GM12878 (cell line): ENCODE data around the gene ELMO3. TPM values are rescaled to one million over a fixed set of nuclear protein-coding genes. Genes with fewer than 3 reads are reported as not detected.
A peak's percentile ranks its signal among the peaks of the same experiment; 100 is the strongest.

Experiments used
- ATAC-seq: fragments of 200-7000 bp; cut with Tn5 transposase; 3 replicates; pipeline ENCODE4 v1.9.1; 2020; ENCODE audit warnings: mild to moderate bottlenecking, moderate library complexity
- BruUV-seq: library from RNA; stranded (reverse); fragments of 400-500 nt; replicated peaks from 2 replicates; lab custom pipeline; 2021; lab: Mats Ljungman, UMichigan
- CTCF ChIA-PET: fragments of 300-600 bp; sonication (Branson Sonifier 250); formaldehyde crosslinking; extraction: SDS; loops from one replicate; lab custom pipeline; 2021; ENCODE audit warnings: inconsistent platforms; lab: Yijun Ruan, JAX
- POLR2A ChIA-PET: fragments of 350-600 bp; formaldehyde crosslinking; extraction: SDS; loops from one replicate; lab custom pipeline; 2021; ENCODE audit warnings: inconsistent platforms; lab: Charles Lee
- RAD21 ChIA-PET: fragments of 300-600 bp; sonication (Branson Sonifier 250); formaldehyde crosslinking; loops from one replicate; lab custom pipeline; 2023; ENCODE audit warnings: antibody characterized with exemption; ENCODE audit not compliant: unreplicated experiment; lab: Charles Lee
- SMC1A ChIA-PET: fragments of 300-600 bp; sonication (Branson Sonifier 250); formaldehyde crosslinking; loops from one replicate; lab custom pipeline; 2023; ENCODE audit not compliant: unreplicated experiment, uncharacterized antibody; lab: Charles Lee
- DNase-seq: peaks from one replicate; pipeline ENCODE4 v3.0.0-alpha.2; 2011; ENCODE audit warnings: low read depth, low spot score
- FAIRE-seq: peaks from 3 replicates; lab custom pipeline; 2011; peaks lifted over from hg19 to GRCh38; lab: Jason Lieb, UNC
- H2AFZ ChIP-seq: 2 replicates; pipeline ENCODE4 v1.6.0; 2011; ENCODE audit warnings: low read depth, low read length, control low read depth; ENCODE audit not compliant: control insufficient read depth
- H3K27ac ChIP-seq: 2 replicates; pipeline ENCODE4 v1.5.1; 2011; ENCODE audit warnings: control low read depth; ENCODE audit not compliant: control insufficient read depth, insufficient read depth
- H3K27me3 ChIP-seq, 2 experiments: replicated peaks in 1 of 2; 2 replicates each; pipeline versions ENCODE4 v1.6.0 to v1.6.1; 2011; ENCODE audit warnings: low read length in 1 of 2; ENCODE audit not compliant: control insufficient read depth in 2 of 2, insufficient read depth in 2 of 2
- H3K36me3 ChIP-seq, 2 experiments: 2 replicates each; pipeline ENCODE4 v1.5.1; 2011; ENCODE audit warnings: low read length in 1 of 2; ENCODE audit not compliant: control insufficient read depth in 2 of 2, insufficient read depth in 2 of 2
- H3K4me1 ChIP-seq: 2 replicates; pipeline ENCODE4 v1.6.1; 2011; ENCODE audit warnings: mild to moderate bottlenecking, low read length, moderate library complexity, mixed read lengths; ENCODE audit not compliant: control insufficient read depth, insufficient read depth
- H3K4me2 ChIP-seq: 2 replicates; pipeline ENCODE4 v1.6.0; 2011; ENCODE audit warnings: control low read depth; ENCODE audit not compliant: control insufficient read depth, insufficient read depth
- H3K4me3 ChIP-seq: fragments of 200-600 bp; sonication (generic); 2 replicates; pipeline ENCODE4 v1.5.1; 2016
- H3K79me2 ChIP-seq: 2 replicates; pipeline ENCODE4 v1.6.0; 2011; ENCODE audit warnings: low read length; ENCODE audit not compliant: control insufficient read depth, insufficient read depth
- H3K9ac ChIP-seq: 2 replicates; pipeline ENCODE4 v1.8.0; 2011; ENCODE audit warnings: low read length, control low read depth, mixed read lengths; ENCODE audit not compliant: control insufficient read depth, insufficient read depth
- H3K9me3 ChIP-seq: replicated peaks from 3 replicates; pipeline ENCODE4 v1.5.1; 2011; ENCODE audit warnings: mild to moderate bottlenecking, low read length; ENCODE audit not compliant: control insufficient read depth, insufficient read depth
- H4K20me1 ChIP-seq: 2 replicates; pipeline ENCODE4 v1.6.0; 2011; ENCODE audit not compliant: control insufficient read depth, insufficient read depth
- CEBPB ChIP-seq, 2 experiments: fragments of 150-350 bp in 1 of 2; IDR thresholded peaks; 2 replicates each; pipeline ENCODE4 v1.6.1; 2012 to 2014; ENCODE audit warnings: low read depth in 2 of 2, low read length in 2 of 2, borderline replicate concordance in 1 of 2, inconsistent platforms in 1 of 2
- CTCF ChIP-seq, 3 experiments: IDR thresholded peaks in 2 of 3; conservative IDR thresholded peaks in 1 of 3; 2 replicates each; pipeline ENCODE4 v1.5.1; 2011; ENCODE audit warnings: low read depth in 3 of 3, low read length in 3 of 3, mild to moderate bottlenecking in 3 of 3, control low read depth in 2 of 3, moderate library complexity in 2 of 3, inconsistent platforms in 1 of 3, mixed read lengths in 1 of 3; ENCODE audit not compliant: control insufficient read depth in 2 of 3, insufficient read depth in 1 of 3; ENCODE audit errors: extremely low read depth in 1 of 3
- E2F4 ChIP-seq: IDR thresholded peaks from 2 replicates; pipeline ENCODE4 v1.6.1; 2012; ENCODE audit warnings: low read depth, low read length, improper control_type of control experiment
- EZH2 ChIP-seq: IDR thresholded peaks from 2 replicates; pipeline ENCODE4 v1.6.1; 2012; ENCODE audit warnings: low read depth, mild to moderate bottlenecking, control low read depth, inconsistent platforms, low read length, borderline replicate concordance; ENCODE audit not compliant: control insufficient read depth
- KAT2A ChIP-seq: conservative IDR thresholded peaks from 2 replicates; pipeline ENCODE4 v1.6.1; 2011; ENCODE audit warnings: low read depth, low read length; ENCODE audit not compliant: control insufficient read depth
- WGBS: methylation state at CpG from one replicate; pipeline ENCODE4 v1.1.6; 2016; ENCODE audit warnings: low lambda C conversion rate; ENCODE audit not compliant: insufficient replicate concordance, insufficient coverage; ENCODE audit errors: missing lambda C conversion rate; 5-methylcytosine and 5-hydroxymethylcytosine counted together
- in situ Hi-C: fragments of 300-500 bp; cut with MboI; formaldehyde crosslinking; loops from 9 replicates; pipeline ENCODE4 v1.14.3; 2018; ENCODE audit warnings: mixed read lengths
- intact Hi-C: fragments of 100-400 bp; cut with micrococcal nuclease; formaldehyde crosslinking; loops from one replicate; pipeline ENCODE4 v1.14.2; 2022; ENCODE audit not compliant: unreplicated experiment
- polyA plus RNA-seq, 11 experiments: library from polyadenylated mRNA; depleted of rRNA in 4 of 11; unstranded in 6 of 11; stranded (reverse) in 5 of 11; fragments of >200 nt; fragmentation: Nextera tagmentation in 4 of 11; fragmentation: Illumina TruSeq in 1 of 11; extraction: Ambion mirVana in 4 of 11; extraction: Trizol in 1 of 11; gene quantifications; 1 replicate in 1 of 11; 2 replicates in 10 of 11; pipeline versions ENCODE4 v1.2.1 to v1.2.3, GENCODE V29; 2011 to 2016; ENCODE audit warnings: inconsistent platforms in 2 of 11, missing spikeins in 2 of 11, low read depth in 1 of 11
- total RNA-seq, 4 experiments: library from RNA; depleted of rRNA in 3 of 4; stranded (reverse); fragments of >200 nt in 3 of 4; fragmentation: Illumina TruSeq in 1 of 4; extraction: Trizol in 1 of 4; gene quantifications; 2 replicates each; pipeline versions ENCODE4 v1.2.1 to v1.2.3, GENCODE V29; 2013 to 2021

The ELMO3 gene
- total and polyA plus RNA-seq, 10 of the 15 experiments (the other 5 are each of a cell fraction or from before 2014, with no cell fraction given) = 0.05 to 4.7 (median 0.96) TPM; not detected in 1

DNA sequence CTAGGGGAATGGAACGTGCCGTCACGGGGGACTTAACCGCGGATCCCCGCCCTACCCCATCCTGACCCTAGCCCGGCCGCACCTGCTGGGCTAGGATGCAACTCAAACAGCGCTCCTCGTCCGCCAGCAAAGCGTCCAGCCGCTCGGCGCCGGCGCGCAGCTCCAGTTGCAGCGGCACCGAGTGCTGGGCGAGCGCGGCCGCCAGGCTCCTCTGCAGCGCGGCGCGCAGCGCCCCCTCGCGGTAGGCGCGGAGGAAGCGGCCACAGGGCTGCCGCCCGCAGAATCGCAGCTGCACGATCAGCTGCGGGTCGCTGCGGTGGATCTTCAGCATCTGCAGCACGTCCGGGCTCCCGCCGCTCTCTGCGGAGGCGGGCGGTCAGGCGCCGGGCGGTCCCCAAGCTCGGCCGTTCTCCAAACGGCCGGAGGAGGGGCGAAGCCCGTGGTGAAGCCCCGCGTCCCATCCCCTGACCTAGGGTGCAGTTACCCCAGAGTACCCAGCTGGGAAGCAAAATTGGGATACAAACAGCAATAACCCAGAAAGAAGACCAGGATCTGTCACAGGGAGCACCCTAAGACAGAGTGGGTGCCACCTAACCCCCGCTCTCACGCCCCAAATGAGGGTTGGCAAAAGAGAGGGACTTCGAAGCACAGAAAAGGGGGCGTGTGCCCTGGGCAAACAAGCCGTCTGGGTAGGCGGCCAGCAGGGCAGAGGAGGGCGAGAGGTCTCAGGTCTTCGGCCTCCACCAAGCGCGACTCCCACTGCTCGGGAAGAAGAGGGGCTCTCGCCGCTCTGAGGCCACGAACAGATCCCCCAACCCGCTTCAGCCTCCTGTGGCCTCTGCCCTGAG lies 43.4 kb upstream of the ELMO3 start (continued):
- TF ChIP-seq KAT2A (no peak), CEBPB (IDR thresholded peaks at IDR 0.05; ENCODE audit: borderline replicate concordance in 1 of 2, low read depth in 2 of 2, low read length in 2 of 2) (no peak)

DNA sequence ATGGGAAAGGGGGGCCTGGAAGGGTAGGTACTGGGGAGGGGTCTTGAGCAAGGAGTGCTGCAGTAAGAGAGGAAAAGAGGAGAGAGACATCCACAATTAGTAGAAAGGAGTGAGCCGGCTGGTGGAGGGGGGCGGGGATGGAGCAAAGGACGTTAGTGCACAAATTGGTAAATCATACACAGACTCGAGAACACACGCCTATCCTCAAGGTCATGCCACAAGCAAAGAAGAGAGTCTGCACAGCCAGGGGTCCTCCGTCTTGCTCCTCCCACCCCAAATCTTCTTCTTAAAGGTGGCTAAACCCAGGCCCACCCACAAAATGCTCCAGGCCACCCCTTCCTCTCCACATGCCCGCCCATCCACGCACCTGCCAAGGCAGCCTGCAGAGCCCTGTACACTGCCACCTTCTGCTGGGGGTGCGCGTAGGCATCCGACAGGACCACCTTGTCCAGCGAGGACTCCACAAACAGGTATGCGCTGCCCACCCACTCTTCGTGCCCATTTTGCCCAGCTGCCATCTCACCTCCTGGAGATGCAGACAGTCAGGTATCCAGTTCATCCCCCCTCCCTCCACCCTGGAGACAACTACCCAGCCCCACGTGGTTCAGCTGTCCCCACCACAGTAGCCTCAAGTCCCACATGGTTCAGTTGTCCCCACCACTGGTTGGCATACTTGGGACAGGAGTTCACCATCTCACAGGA lies 42.6 kb upstream of the ELMO3 start:
- BruUV-seq = no TSS peak
- H3K36me3 ChIP-seq = no peaks in the 10 kb centered on the region
- peaks cover 11% of the 10 kb centered on the region for H3K79me2 ChIP-seq
- H3K4me3 ChIP-seq = no peak overlapping the region
- FAIRE-seq (no peak), DNase-seq (no peak), ATAC-seq (no peak)
- 91% methylated on average over 15 of the region's 15 CpGs for WGBS
- peaks cover 25% of the 10 kb centered on the region for H3K4me1 ChIP-seq
- no peaks in the 10 kb centered on the region for H3K9me3 ChIP-seq
- H3K27me3 ChIP-seq = no peaks in the 10 kb centered on the region
- SMC1A ChIA-PET = interaction anchor here (0.6 to 2.1 kb wide), 7 partner anchors 55 to 198 kb away, joined by 3 to 18 read pairs (median 6); no protein-coding TSS in a partner anchor
- intact Hi-C loops = loop anchor here (5.0 kb wide), 2 partner anchors 54 to 506 kb away; partner anchors contain the start of genes ACD and PARD6A
- RAD21 ChIA-PET = interaction anchor here (1.2 to 2.6 kb wide), 9 partner anchors 14 to 138 kb away, joined by 4 to 69 read pairs (median 6); partner anchors contain the start of gene NOL3
- H4K20me1 ChIP-seq = peaks cover 10% of the 10 kb centered on the region; the same call in 1 of the 2 replicates
- in situ Hi-C loops = loop anchor here (10.0 kb wide), 1 partner anchor 181 kb away; no protein-coding TSS in a partner anchor
- H3K4me2 ChIP-seq = peak overlapping the region; percentile 44; the same call in 1 of the 2 replicates
- H2AFZ ChIP-seq = no peak overlapping the region
- H3K27ac ChIP-seq = no peak overlapping the region
- CTCF ChIA-PET = interaction anchor here (0.6 to 10.0 kb wide), 20 partner anchors 10 to 173 kb away, joined by 3 to 98 read pairs (median 8); partner anchors contain the start of gene PHAF1
- 0 out of 6 replicates have a peak, but pooled peaks of 2 of the 3 experiments have one; percentile 10 to 14 for TF ChIP-seq CTCF (IDR thresholded peaks at IDR 0.05 in 2 of 3, conservative IDR thresholded peaks at IDR 0.05 in 1 of 3; ENCODE audit: control insufficient read depth in 2 of 3, extremely low read depth in 1 of 3, insufficient read depth in 1 of 3, low read depth in 3 of 3, low read length in 3 of 3)
- no peak for TF ChIP-seq EZH2
- TF ChIP-seq E2F4 = no peak
- H3K9ac ChIP-seq = no peak overlapping the region
- POLR2A ChIA-PET = interaction anchor here (0.5 to 8.2 kb wide), 3 partner anchors 17 to 71 kb away, joined by 4 to 137 read pairs (median 5); partner anchors contain the start of gene NOL3
